GM21717 (cell line): ENCODE data around the gene ARHGAP5.
"Not testable (repeated sequence)": the region's sequence is repeated elsewhere in the genome, so short reads cannot be mapped to it uniquely, and the experiment has no call there.

Experiments used
- ATAC-seq: cut with Tn5 transposase; IDR thresholded peaks from one replicate; pipeline ENCODE4 v1.9.1; 2021; ENCODE audit warnings: mild to moderate bottlenecking, moderate library complexity; ENCODE audit not compliant: unreplicated experiment

Gene ARHGAP5

GRCh38 chr14:32109676-32110547 lies 32.8 kb downstream of the ARHGAP5 start:
- no peak for ATAC-seq

GRCh38 chr14:32110548-32110896 lies 33.4 kb downstream of the ARHGAP5 start:
- ATAC-seq: no peak

GRCh38 chr14:32121536-32121935 lies 44.4 kb downstream of the ARHGAP5 start:
- no peak for ATAC-seq

- no peak for ATAC-seq
Measured at GRCh38 chr14:32121948-32122347, 44.8 kb downstream of the ARHGAP5 start.

GRCh38 chr14:32126899-32127730 lies 50.0 kb downstream of the ARHGAP5 start:
- not testable (repeated sequence) for ATAC-seq

GRCh38 chr14:32127731-32128654 lies 50.9 kb downstream of the ARHGAP5 start:
- ATAC-seq: not testable (repeated sequence)

GRCh38 chr14:32128703-32129102 lies 51.6 kb downstream of the ARHGAP5 start:
- ATAC-seq: no peak

GRCh38 chr14:32129124-32129523 lies 52.0 kb downstream of the ARHGAP5 start:
- ATAC-seq: no peak

GRCh38 chr14:32131689-32132088 lies 54.6 kb downstream of the ARHGAP5 start:
- not testable (repeated sequence) for ATAC-seq

- ATAC-seq: no peak
Measured at GRCh38 chr14:32134448-32135097, 57.5 kb downstream of the ARHGAP5 start.

GRCh38 chr14:32136027-32136825 lies 59.1 kb downstream of the ARHGAP5 start:
- no peak for ATAC-seq

GRCh38 chr14:32137313-32137712 lies 60.2 kb downstream of the ARHGAP5 start:
- ATAC-seq: no peak

GRCh38 chr14:32137892-32138291 lies 60.8 kb downstream of the ARHGAP5 start:
- no peak for ATAC-seq

GRCh38 chr14:32142341-32142740 lies 65.2 kb downstream of the ARHGAP5 start:
- no peak for ATAC-seq

- ATAC-seq: no peak
Measured at GRCh38 chr14:32142754-32143437, 65.8 kb downstream of the ARHGAP5 start.

GRCh38 chr14:32150392-32150791 lies 73.3 kb downstream of the ARHGAP5 start:
- no peak for ATAC-seq

- ATAC-seq: no peak
Measured at GRCh38 chr14:32166029-32166428, 88.9 kb downstream of the ARHGAP5 start.

GRCh38 chr14:32166924-32167323 lies 89.8 kb downstream of the ARHGAP5 start:
- ATAC-seq: no peak

GRCh38 chr14:32167907-32168306 lies 90.8 kb downstream of the ARHGAP5 start:
- ATAC-seq: no peak
